Astrocyte of the hippocampus (primary cell): ENCODE data around the gene PLCG2.
A peak's percentile ranks its signal among the peaks of the same experiment; 100 is the strongest.
"Not testable (repeated sequence)": the region's sequence is repeated elsewhere in the genome, so short reads cannot be mapped to it uniquely, and the experiment has no call there.

Source experiments
- DNase-seq: peaks from one replicate; pipeline ENCODE4 v3.0.0; 2011; ENCODE audit warnings: low read depth, low spot score

Gene PLCG2

GRCh38 chr16:81877490-81877889, 98.4 kb downstream of the PLCG2 start:
- not testable (repeated sequence) for DNase-seq

- no peak for DNase-seq
Observed at GRCh38 chr16:81878529-81878928, 99.4 kb downstream of the PLCG2 start.

GRCh38 chr16:81879625-81880024, 100.5 kb downstream of the PLCG2 start:
- no peak for DNase-seq

GRCh38 chr16:81880816-81881215, 101.7 kb downstream of the PLCG2 start:
- DNase-seq: no peak

GRCh38 chr16:81881228-81881627, 102.1 kb downstream of the PLCG2 start:
- DNase-seq: no peak

- no peak for DNase-seq
Observed at GRCh38 chr16:81882559-81882958, 103.5 kb downstream of the PLCG2 start.

- DNase-seq: no peak
Observed at GRCh38 chr16:81883235-81883634, 104.1 kb downstream of the PLCG2 start.

- DNase-seq: peak; percentile 39
Observed at GRCh38 chr16:81885976-81886586, 107.0 kb downstream of the PLCG2 start.

- DNase-seq: no peak
Observed at GRCh38 chr16:81888520-81889394, 109.7 kb downstream of the PLCG2 start.

- no peak for DNase-seq
Observed at GRCh38 chr16:81891736-81892364, 112.8 kb downstream of the PLCG2 start.

GRCh38 chr16:81894592-81894991, 115.5 kb downstream of the PLCG2 start:
- no peak for DNase-seq

- no peak for DNase-seq
Observed at GRCh38 chr16:81896902-81897301, 117.8 kb downstream of the PLCG2 start.

- no peak for DNase-seq
Observed at GRCh38 chr16:81899601-81900000, 120.5 kb downstream of the PLCG2 start.

- no peak for DNase-seq
Observed at GRCh38 chr16:81900014-81900413, 120.9 kb downstream of the PLCG2 start.

GRCh38 chr16:81900456-81900855, 121.4 kb downstream of the PLCG2 start:
- DNase-seq: no peak

- DNase-seq: no peak
Observed at GRCh38 chr16:81901484-81901883, 122.4 kb downstream of the PLCG2 start.

- no peak for DNase-seq
Observed at GRCh38 chr16:81902025-81902424, 122.9 kb downstream of the PLCG2 start.

- DNase-seq: no peak
Observed at GRCh38 chr16:81904320-81904719, 125.2 kb downstream of the PLCG2 start.

GRCh38 chr16:81905277-81905676, 126.2 kb downstream of the PLCG2 start:
- DNase-seq: no peak

GRCh38 chr16:81907681-81908080, 128.6 kb downstream of the PLCG2 start:
- DNase-seq: no peak

- DNase-seq: no peak
Observed at GRCh38 chr16:81908466-81909262, 129.6 kb downstream of the PLCG2 start.

- DNase-seq: no peak
Observed at GRCh38 chr16:81910366-81910885, 131.3 kb downstream of the PLCG2 start.
